ENCODE results near the gene SYPL1.
"Not testable (repeated sequence)": the region's sequence is repeated elsewhere in the genome, so short reads cannot be mapped to it uniquely, and the experiment has no call there.

Gene SYPL1

GRCh38 chr7:106142136-106142535 lies 30.0 kb upstream of the SYPL1 start:
- TF ChIP-seq CTCF (IDR thresholded peaks at IDR 0.05; ENCODE audit: extremely low read depth, insufficient read depth, missing control alignments): no peak
- no peak for DNase-seq (ENCODE audit: low spot score)
- in situ Hi-C loops (cut with MboI; ENCODE audit: low pct_unique_long_range_greater_than_20kb, low sequenced_read_pairs, unreplicated experiment): no loop called here

- in situ Hi-C loops (cut with MboI; ENCODE audit: low pct_unique_long_range_greater_than_20kb, low sequenced_read_pairs, unreplicated experiment): no loop called here
- no peak for DNase-seq (ENCODE audit: low spot score)
Measured at GRCh38 chr7:106140406-106141173, 28.5 kb upstream of the SYPL1 start.

DNA sequence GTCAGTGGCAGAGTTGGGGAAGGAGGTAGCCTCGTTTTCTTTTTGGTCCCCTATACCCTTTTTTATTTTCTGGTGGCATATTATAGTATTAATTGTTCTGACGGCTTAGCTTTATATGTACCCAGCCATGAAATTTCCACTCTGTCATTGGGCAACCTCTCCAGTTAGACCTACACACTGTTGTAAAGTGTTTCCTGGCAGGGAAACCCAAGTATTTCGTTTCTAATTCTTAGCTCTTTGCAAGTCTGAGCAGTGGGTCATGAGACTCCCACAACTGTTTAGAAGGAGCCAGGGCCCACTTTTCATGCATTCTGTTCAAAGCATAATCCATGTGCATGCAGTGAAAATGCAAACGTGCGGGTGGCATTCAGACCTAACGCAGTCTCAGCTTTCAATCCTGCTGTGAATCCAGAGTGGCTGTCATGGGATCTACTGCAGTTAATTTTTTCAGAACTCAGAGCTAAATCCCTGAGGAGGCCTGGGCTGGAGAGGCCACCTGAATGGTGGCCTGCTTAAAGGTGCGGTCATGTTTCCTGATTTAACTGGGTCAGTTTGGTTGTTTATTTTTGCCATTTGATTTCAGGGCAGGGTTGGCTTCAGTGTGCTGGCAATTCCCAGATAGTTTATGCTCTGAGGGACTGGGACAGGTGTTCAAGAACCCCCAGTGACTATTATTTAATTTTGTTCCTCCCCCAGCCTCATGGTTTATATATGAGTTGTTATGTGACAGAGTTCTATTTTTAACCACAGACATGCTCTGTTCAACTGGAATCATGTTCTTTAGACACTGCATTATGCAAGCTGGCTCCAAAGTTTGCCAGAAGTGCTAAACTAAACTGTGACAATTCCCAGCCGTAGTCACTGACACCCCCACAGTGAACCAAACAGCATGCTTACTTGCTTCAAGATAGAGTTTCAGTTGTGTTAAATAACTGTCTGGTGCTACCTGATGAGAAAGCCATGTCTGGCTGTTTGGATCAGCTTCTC lies 27.4 kb upstream of the SYPL1 start:
- in situ Hi-C loops (cut with MboI; ENCODE audit: low pct_unique_long_range_greater_than_20kb, low sequenced_read_pairs, unreplicated experiment): no loop called here
- TF ChIP-seq CTCF (IDR thresholded peaks at IDR 0.05; ENCODE audit: extremely low read depth, insufficient read depth, missing control alignments): no peak
- DNase-seq (ENCODE audit: low spot score): no peak

More at GRCh38 chr7:106140406-106141173, 28.5 kb upstream of the SYPL1 start:
- TF ChIP-seq CTCF (IDR thresholded peaks at IDR 0.05; ENCODE audit: extremely low read depth, insufficient read depth, missing control alignments): no peak

DNA sequence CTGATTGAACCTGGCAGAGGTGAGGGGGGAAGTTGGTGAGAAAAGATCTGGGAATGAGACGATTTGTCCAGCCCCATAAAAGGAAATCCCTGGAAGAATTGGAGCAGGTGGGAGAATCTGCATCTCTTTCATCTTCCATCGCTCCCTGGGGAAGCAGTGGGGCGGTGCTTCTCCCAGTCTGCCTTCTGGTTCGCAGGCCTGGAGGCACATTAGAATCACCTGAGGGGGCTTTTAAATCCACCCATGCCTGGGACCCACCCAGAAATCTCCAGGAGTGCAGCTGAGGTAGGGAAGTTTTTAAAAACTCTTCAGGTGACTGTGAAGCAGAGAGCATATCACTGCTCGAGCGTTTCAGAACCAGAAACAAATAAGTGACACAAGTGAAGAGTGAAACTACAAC lies 26.7 kb upstream of the SYPL1 start:
- no peak for TF ChIP-seq CTCF (IDR thresholded peaks at IDR 0.05; ENCODE audit: extremely low read depth, insufficient read depth, missing control alignments)
- in situ Hi-C loops (cut with MboI; ENCODE audit: low pct_unique_long_range_greater_than_20kb, low sequenced_read_pairs, unreplicated experiment): no loop called here
- DNase-seq (ENCODE audit: low spot score): no peak

- DNase-seq (ENCODE audit: low spot score); in situ Hi-C loops (cut with MboI; ENCODE audit: low pct_unique_long_range_greater_than_20kb, low sequenced_read_pairs, unreplicated experiment): not testable (repeated sequence)
Measured at GRCh38 chr7:106138181-106138580, 26.1 kb upstream of the SYPL1 start.

GRCh38 chr7:106134241-106134640 lies 22.1 kb upstream of the SYPL1 start:
- no peak for TF ChIP-seq CTCF (IDR thresholded peaks at IDR 0.05; ENCODE audit: extremely low read depth, insufficient read depth, missing control alignments)
- DNase-seq (ENCODE audit: low spot score): no peak
- in situ Hi-C loops (cut with MboI; ENCODE audit: low pct_unique_long_range_greater_than_20kb, low sequenced_read_pairs, unreplicated experiment): no loop called here

DNA sequence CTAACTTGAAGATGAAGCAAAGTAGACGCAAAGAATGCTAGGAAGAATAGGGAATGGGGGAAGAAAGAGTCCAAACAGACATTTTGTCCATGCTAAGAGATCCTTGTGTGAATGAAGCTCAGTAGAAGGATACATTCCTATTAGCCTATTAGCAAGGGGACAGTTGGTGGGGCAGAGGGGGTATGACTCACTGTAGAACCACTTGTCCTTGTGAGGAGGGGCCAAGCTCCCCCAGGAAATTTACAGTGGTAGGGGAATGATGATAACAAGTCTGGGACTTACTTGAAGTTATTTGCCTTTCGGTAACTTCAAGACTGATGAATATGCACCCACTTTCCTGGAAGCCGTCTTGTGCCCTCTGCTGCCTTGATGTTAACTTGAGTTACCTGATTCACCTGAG lies 17.2 kb upstream of the SYPL1 start:
- no peak for DNase-seq (ENCODE audit: low spot score)
- TF ChIP-seq CTCF (IDR thresholded peaks at IDR 0.05; ENCODE audit: extremely low read depth, insufficient read depth, missing control alignments): no peak
- in situ Hi-C loops (cut with MboI; ENCODE audit: low pct_unique_long_range_greater_than_20kb, low sequenced_read_pairs, unreplicated experiment): no loop called here

Data from GM13977 (cell line).